A549 (cell line): Measurements from ENCODE around the gene PECR.

Experiments used
- CTCF ChIP-seq: fragments of >200 bp; sonication (Bioruptor Twin); formaldehyde crosslinking; IDR thresholded peaks from 3 replicates; pipeline ENCODE4 v1.5.1; 2016
- MAX ChIP-seq: IDR thresholded peaks from 2 replicates; pipeline ENCODE4 v1.6.1; 2012
- REST ChIP-seq: fragments of 200-600 bp; sonication (generic); IDR thresholded peaks from 2 replicates; pipeline ENCODE4 v1.6.1; 2016; ENCODE audit warnings: antibody characterized with exemption, mild to moderate bottlenecking, moderate library complexity

- TF ChIP-seq CTCF (no peak), REST (no peak), MAX (no peak)
Measured at GRCh38 chr2:216070195-216070594, 11.4 kb downstream of the PECR start.
